ENCODE measurements around the gene KAT6B.

The KAT6B gene

GRCh38 chr10:75021379-75022249 is 195.2 kb downstream of the KAT6B start:
- FAIRE-seq, result no peak

GRCh38 chr10:75023074-75023473 is 196.7 kb downstream of the KAT6B start:
- FAIRE-seq, result no peak

GRCh38 chr10:75024971-75025523 is 198.6 kb downstream of the KAT6B start:
- no peak for FAIRE-seq

GRCh38 chr10:75028049-75028448 is 201.6 kb downstream of the KAT6B start:
- no peak for FAIRE-seq

- no peak for FAIRE-seq
Measured at GRCh38 chr10:75028748-75029147, 202.3 kb downstream of the KAT6B start.

GRCh38 chr10:75029420-75029819 is 203.0 kb downstream of the KAT6B start:
- no peak for FAIRE-seq

GRCh38 chr10:75029857-75030256 is 203.5 kb downstream of the KAT6B start:
- FAIRE-seq, result no peak

GRCh38 chr10:75030371-75030770 is 204.0 kb downstream of the KAT6B start:
- no peak for FAIRE-seq

GRCh38 chr10:75032119-75032518 is 205.7 kb downstream of the KAT6B start:
- peak; percentile 11 for FAIRE-seq

- no peak for FAIRE-seq
Measured at GRCh38 chr10:75032813-75033212, 206.4 kb downstream of the KAT6B start.

GRCh38 chr10:75033399-75034130 is 207.2 kb downstream of the KAT6B start:
- no peak for FAIRE-seq

GRCh38 chr10:75034131-75034512 is 207.7 kb downstream of the KAT6B start:
- FAIRE-seq, result no peak

GRCh38 chr10:75034714-75035258 is 208.4 kb downstream of the KAT6B start:
- no peak for FAIRE-seq

- FAIRE-seq, result no peak
Measured at GRCh38 chr10:75035975-75036708, 209.7 kb downstream of the KAT6B start.

- FAIRE-seq, result no peak
Measured at GRCh38 chr10:75037171-75038153, 211.1 kb downstream of the KAT6B start.

- FAIRE-seq, result no peak
Measured at GRCh38 chr10:75038335-75038734, 211.9 kb downstream of the KAT6B start.

- FAIRE-seq, result no peak
Measured at GRCh38 chr10:75040576-75040975, 214.2 kb downstream of the KAT6B start.

- FAIRE-seq, result no peak
Measured at GRCh38 chr10:75042292-75042974, 216.0 kb downstream of the KAT6B start.

GRCh38 chr10:75043256-75044131 is 217.1 kb downstream of the KAT6B start:
- FAIRE-seq, result no peak

- no peak for FAIRE-seq
Measured at GRCh38 chr10:75048669-75049098, 222.3 kb downstream of the KAT6B start.

Data from A204.1 (cell line).